ENCODE results near the gene FERMT3. TPM values are rescaled to one million over a fixed set of nuclear protein-coding genes. Genes with fewer than 3 reads are reported as not detected.
"Not testable (repeated sequence)": the region's sequence is repeated elsewhere in the genome, so short reads cannot be mapped to it uniquely, and the experiment has no call there.

The FERMT3 gene
- total RNA-seq, 1 experiment from 2014 or later: 0.80 TPM

GRCh38 chr11:64241491-64242374 lies 35.2 kb downstream of the FERMT3 start:
- H3K4me3 ChIP-seq (ENCODE audit: insufficient read depth, low read depth, low read length): peak overlapping the region; percentile 94
- H3K36me3 ChIP-seq (replicated peaks; ENCODE audit: control insufficient read depth, insufficient read depth, low read length): peaks cover 18% of the 10 kb centered on the region
- DNase-seq: peak; percentile 92
- no peaks in the 10 kb centered on the region for H3K27me3 ChIP-seq (ENCODE audit: control insufficient read depth, insufficient read depth, low read length)

DNA sequence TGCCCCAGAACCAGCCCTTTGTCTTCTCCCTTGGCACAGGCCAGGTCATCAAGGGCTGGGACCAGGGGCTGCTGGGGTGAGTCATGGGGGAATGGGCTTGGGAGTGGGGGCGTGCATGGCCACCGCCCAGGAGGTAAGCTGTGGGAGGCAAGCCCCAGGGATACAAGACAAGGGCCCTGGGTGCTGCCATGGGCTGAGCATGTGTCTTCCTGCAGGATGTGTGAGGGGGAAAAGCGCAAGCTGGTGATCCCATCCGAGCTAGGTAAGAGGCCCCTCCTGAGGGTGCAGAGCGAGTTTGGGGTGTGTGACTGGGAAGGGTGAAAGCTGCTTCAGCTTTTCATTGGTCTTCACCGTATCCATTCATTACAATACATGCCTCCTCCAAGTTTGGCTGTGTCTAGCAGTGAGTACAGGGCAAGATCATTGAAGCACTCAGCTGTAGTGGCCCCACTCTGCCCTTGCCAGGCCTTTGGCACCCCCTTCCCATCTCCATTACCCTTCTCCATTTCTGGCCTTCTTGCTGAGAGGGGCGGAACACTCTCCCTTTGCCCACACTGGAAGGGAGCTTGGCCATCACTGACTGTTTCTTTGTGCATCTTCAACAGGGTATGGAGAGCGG lies 36.8 kb downstream of the FERMT3 start:
- no peaks in the 10 kb centered on the region for H3K27me3 ChIP-seq (ENCODE audit: control insufficient read depth, insufficient read depth, low read length)

DNA sequence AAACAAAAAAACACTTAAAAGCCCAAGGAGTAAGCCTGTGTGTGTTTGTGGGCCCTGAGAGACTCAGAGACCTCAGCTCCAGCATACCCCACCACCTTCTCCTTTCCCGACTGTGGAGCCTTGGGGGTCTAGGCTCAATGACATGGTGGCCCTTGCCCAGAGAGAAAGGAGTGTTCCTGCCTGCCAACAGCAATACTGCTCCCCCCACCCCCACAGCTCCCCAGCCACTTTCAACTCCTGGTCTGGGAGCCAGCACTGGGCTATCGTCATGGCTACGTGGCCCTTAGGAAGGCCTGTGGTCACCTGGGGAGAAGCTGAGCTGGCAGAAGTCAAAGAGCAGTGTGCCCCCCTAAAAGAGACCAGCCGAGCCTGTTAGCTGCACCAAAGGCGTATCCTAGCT lies 37.6 kb downstream of the FERMT3 start:
- Histone ChIP-seq H3K4me3 (ENCODE audit: insufficient read depth, low read depth, low read length) (no peak overlapping the region), H3K36me3 (replicated peaks; ENCODE audit: control insufficient read depth, insufficient read depth, low read length) (peaks cover 10% of the 10 kb centered on the region), H3K27me3 (ENCODE audit: control insufficient read depth, insufficient read depth, low read length) (no peaks in the 10 kb centered on the region)
- no peak for DNase-seq

More for the DNA sequence above, 36.8 kb downstream of the FERMT3 start:
- DNase-seq: no peak
- H3K36me3 ChIP-seq (replicated peaks; ENCODE audit: control insufficient read depth, insufficient read depth, low read length): peaks cover 14% of the 10 kb centered on the region
- H3K4me3 ChIP-seq (ENCODE audit: insufficient read depth, low read depth, low read length): no peak overlapping the region

GRCh38 chr11:64244966-64245365 lies 38.4 kb downstream of the FERMT3 start:
- peaks cover 10% of the 10 kb centered on the region for H3K36me3 ChIP-seq (replicated peaks; ENCODE audit: control insufficient read depth, insufficient read depth, low read length)
- H3K4me3 ChIP-seq (ENCODE audit: insufficient read depth, low read depth, low read length): peak overlapping the region; percentile 95; the same call in 1 of the 2 replicates
- DNase-seq: no peak
- H3K27me3 ChIP-seq (ENCODE audit: control insufficient read depth, insufficient read depth, low read length): no peaks in the 10 kb centered on the region

DNA sequence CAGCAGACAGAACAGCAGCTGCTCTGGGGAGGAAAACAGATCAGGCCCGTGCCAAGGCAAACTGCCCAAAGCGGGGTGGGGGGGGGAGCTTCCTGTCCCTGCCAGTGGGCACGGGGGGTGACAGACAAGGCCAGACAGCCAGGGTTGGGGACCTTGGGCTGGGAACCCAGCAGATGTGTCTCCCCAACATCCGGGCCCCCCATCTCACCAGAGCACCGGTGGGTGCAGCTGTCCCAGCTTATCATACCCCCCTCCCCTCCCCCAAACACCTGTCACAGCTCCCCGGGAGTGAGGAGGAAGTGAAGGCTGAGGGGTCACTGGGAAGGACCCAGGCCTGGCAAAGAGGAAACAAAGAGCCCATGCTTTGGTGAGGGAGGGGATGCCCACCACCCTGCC lies 38.9 kb downstream of the FERMT3 start:
- peak overlapping the region; percentile 95 for H3K4me3 ChIP-seq (ENCODE audit: insufficient read depth, low read depth, low read length)

DNA sequence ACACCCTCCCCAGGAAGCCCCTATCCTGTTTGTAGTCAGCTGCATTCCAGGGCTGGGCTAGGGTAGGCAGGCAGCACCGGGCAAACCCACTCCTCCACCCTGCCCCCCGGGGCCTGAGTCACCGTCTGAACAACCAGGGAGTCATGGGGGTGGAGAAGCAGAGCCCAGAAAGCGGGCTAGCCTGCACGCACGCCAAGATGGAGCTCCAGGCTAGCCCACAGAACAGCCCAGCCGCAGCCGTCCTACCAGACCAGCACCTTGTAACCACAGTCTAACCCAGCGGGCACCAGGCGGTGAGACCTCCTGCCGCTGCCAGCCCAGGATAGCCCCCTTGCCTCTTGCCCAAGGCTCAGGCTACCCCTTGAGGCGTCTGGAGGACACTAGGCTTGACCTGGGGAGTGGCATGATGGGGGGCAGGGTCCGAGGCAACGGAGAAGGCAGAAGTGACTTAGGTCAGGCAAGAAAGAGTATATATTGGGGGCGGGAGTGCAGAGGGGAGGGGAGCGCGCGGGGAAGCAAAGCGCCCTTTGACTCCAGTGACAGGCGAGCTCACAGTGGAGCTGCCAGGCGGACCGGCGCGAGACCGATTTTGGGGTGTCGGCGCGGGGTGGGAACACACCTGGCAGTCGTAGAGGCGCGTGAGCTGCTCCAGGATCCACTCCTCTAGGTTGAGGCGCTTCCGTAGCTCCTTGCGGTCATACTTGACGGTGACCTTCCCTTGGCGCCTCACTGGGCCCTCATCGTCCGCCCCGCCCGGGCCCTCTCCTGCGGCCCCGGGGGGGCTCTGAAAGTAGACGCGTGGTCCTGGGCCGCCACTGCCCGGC lies 39.5 kb downstream of the FERMT3 start:
- Histone ChIP-seq H3K27me3 (ENCODE audit: control insufficient read depth, insufficient read depth, low read length) (no peaks in the 10 kb centered on the region), H3K4me3 (ENCODE audit: insufficient read depth, low read depth, low read length) (peak overlapping the region; percentile 95), H3K36me3 (replicated peaks; ENCODE audit: control insufficient read depth, insufficient read depth, low read length) (peaks cover 10% of the 10 kb centered on the region)
- peak; percentile 77 for DNase-seq

More for the DNA sequence above, 38.9 kb downstream of the FERMT3 start:
- Histone ChIP-seq H3K36me3 (replicated peaks; ENCODE audit: control insufficient read depth, insufficient read depth, low read length) (peaks cover 10% of the 10 kb centered on the region), H3K27me3 (ENCODE audit: control insufficient read depth, insufficient read depth, low read length) (no peaks in the 10 kb centered on the region)
- no peak for DNase-seq

DNA sequence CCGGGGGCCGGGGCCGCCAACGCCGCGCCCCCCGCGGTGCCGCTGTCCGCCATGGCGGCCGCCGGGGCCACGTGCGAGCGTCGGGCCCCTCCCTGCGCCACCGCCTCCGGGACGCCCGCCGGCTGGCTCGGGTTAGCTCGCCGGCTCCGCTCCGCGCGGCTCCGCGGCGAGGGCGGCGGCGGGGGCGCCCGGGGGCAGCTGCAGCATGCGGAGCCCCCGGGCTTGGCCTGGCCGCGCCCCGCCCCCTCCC lies 40.0 kb downstream of the FERMT3 start:
- not testable (repeated sequence) for H3K27me3 ChIP-seq (ENCODE audit: control insufficient read depth, insufficient read depth, low read length); DNase-seq
- Histone ChIP-seq H3K36me3 (replicated peaks; ENCODE audit: control insufficient read depth, insufficient read depth, low read length) (peaks cover 10% of the 10 kb centered on the region), H3K4me3 (ENCODE audit: insufficient read depth, low read depth, low read length) (peak overlapping the region; percentile 95)

GRCh38 chr11:64246871-64247728 lies 40.6 kb downstream of the FERMT3 start, which contains the start of gene PPP1R14B:
Gene PPP1R14B, minus strand, starts transcription at chr11:64246943. Its CDS starts 270 bp downstream, at chr11:64246673.
- peak within 1 kb of the TSS; percentile 95 for H3K4me3 ChIP-seq (ENCODE audit: insufficient read depth, low read depth, low read length)
- peak; percentile 100 for DNase-seq
- peaks cover 10% of the 10 kb centered on the region for H3K36me3 ChIP-seq (replicated peaks; ENCODE audit: control insufficient read depth, insufficient read depth, low read length)

GRCh38 chr11:64247729-64248531 lies 41.4 kb downstream of the FERMT3 start:
- no peak for DNase-seq
- Histone ChIP-seq H3K27me3 (ENCODE audit: control insufficient read depth, insufficient read depth, low read length) (no peaks in the 10 kb centered on the region), H3K4me3 (ENCODE audit: insufficient read depth, low read depth, low read length) (peak overlapping the region; percentile 55), H3K36me3 (replicated peaks; ENCODE audit: control insufficient read depth, insufficient read depth, low read length) (peaks cover 10% of the 10 kb centered on the region)

More at GRCh38 chr11:64246871-64247728, 40.6 kb downstream of the FERMT3 start, which contains the start of gene PPP1R14B:
- no peaks in the 10 kb centered on the region for H3K27me3 ChIP-seq (ENCODE audit: control insufficient read depth, insufficient read depth, low read length)

DNA sequence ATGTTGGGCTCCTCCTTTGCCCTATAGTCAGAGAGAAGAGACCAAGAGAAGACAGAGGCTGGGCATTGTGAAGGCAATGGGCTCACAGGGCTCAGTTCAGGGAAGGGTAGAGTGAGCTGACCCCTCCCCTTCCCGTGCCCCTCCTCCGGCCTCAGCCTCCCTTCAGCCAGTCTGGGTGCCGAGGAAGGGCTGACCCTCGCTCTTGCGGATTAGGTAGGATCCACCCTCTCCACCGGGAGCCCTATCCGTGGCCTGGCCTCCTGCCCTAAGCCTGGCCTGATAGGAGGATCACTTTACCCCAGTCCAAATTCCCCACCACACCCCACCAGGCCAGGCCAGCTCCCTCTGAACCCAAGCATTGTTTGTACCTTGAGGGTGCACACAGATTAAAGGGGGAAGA lies 42.1 kb downstream of the FERMT3 start:
- peak; percentile 81 for DNase-seq
- H3K36me3 ChIP-seq (replicated peaks; ENCODE audit: control insufficient read depth, insufficient read depth, low read length): peaks cover 6% of the 10 kb centered on the region
- H3K27me3 ChIP-seq (ENCODE audit: control insufficient read depth, insufficient read depth, low read length): no peaks in the 10 kb centered on the region
- H3K4me3 ChIP-seq (ENCODE audit: insufficient read depth, low read depth, low read length): no peak overlapping the region

- no peak overlapping the region for H3K4me3 ChIP-seq (ENCODE audit: insufficient read depth, low read depth, low read length)
Observed at GRCh38 chr11:64249038-64249437, 42.5 kb downstream of the FERMT3 start.

GRCh38 chr11:64249563-64250414 lies 43.3 kb downstream of the FERMT3 start:
- no peaks in the 10 kb centered on the region for H3K27me3 ChIP-seq (ENCODE audit: control insufficient read depth, insufficient read depth, low read length)
- H3K4me3 ChIP-seq (ENCODE audit: insufficient read depth, low read depth, low read length): peak overlapping the region; percentile 70; the same call in 1 of the 2 replicates
- DNase-seq: peak; percentile 84
- H3K36me3 ChIP-seq (replicated peaks; ENCODE audit: control insufficient read depth, insufficient read depth, low read length): no peaks in the 10 kb centered on the region; the same call in 1 of the 2 replicates

More at GRCh38 chr11:64249038-64249437, 42.5 kb downstream of the FERMT3 start:
- H3K36me3 ChIP-seq (replicated peaks; ENCODE audit: control insufficient read depth, insufficient read depth, low read length): peaks cover 2% of the 10 kb centered on the region
- no peaks in the 10 kb centered on the region for H3K27me3 ChIP-seq (ENCODE audit: control insufficient read depth, insufficient read depth, low read length)
- no peak for DNase-seq
